GM19452 (cell line): Measurements from ENCODE around the gene SPAG16.
"Not testable (repeated sequence)": the region's sequence is repeated elsewhere in the genome, so short reads cannot be mapped to it uniquely, and the experiment has no call there.

Source experiments
- ATAC-seq: cut with Tn5 transposase; IDR thresholded peaks from one replicate; pipeline ENCODE4 v1.9.1; 2021; ENCODE audit not compliant: unreplicated experiment

Gene SPAG16

GRCh38 chr2:213266421-213266820, 17.8 kb upstream of the SPAG16 start:
- no peak for ATAC-seq

GRCh38 chr2:213271947-213272346, 12.3 kb upstream of the SPAG16 start:
- no peak for ATAC-seq

DNA sequence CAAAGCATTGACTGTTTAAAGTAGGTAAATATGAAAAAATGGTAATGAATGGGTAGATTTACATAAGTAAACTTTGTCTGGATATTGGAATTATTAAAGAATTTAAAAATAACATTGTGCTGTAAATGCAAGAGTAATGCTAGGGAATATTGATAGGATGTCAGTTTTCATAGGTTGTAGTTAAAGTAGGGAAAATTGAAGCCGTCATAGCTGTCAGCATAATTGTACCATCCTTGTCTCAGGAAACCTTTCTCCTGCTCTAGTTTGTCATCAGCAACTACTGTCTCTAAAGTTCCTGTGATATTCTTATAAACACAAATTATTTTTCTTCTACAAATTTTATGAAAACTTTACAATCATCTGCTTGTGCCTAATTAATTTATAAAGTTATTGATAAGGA, 10.1 kb upstream of the SPAG16 start:
- no peak for ATAC-seq

DNA sequence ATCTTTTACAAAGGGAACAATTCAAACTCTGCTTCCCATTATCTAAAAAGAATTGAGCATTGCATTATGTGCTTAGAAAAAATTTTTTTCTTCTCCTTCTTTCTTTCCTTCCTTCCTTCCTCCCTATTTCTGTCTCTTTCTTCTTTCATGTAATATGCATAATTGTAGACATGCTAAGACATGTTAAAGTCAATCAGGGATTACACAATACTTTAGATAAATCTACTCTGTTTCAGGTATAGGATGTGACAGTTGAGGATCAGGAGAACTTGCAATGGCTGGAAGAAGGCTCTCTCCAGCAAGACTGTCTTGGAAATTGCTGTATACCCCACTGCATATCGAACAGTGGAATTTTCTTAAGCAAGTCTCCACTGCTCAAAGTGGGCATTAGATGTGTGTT, 9.0 kb upstream of the SPAG16 start:
- ATAC-seq: no peak

DNA sequence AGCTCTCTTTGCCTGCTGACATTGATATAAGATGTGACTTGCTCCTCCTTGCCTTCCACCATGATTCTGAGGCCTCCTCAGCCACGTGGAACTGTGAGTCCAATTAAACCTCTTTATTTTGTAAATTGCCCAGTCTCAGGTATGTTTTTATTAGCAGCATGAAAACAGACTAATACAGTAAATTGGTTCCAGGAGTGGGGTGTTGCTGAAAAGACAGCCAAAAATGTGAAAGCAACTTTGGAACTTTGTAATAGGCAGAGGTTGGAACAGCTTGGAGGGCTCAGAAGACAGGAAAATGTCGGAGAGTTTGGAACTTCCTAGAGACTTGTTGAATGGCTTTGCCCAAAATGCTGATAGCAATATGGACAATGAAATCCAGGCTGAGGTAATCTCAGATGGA, 7.1 kb upstream of the SPAG16 start:
- not testable (repeated sequence) for ATAC-seq

GRCh38 chr2:213279116-213279620, 5.1 kb upstream of the SPAG16 start:
- ATAC-seq: no peak

DNA sequence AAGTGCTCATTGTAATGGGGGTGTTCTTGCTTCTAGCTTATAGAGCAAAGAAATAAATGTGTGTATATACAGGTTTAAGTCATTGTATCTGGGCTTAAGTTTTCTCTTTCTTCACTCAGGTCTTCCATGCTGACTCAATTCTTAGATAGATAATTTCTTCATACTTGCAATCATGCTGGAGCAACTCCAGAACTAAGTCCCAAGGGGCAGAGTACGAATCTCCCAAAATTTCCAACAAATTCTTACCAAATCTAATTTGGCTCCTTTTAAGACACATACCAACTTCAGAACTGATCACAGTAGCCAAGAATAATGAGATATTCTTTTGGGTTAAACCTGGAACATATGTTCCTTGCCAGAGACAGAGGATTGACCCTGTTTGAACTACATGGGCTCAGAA, 4.3 kb upstream of the SPAG16 start:
- ATAC-seq: no peak

DNA sequence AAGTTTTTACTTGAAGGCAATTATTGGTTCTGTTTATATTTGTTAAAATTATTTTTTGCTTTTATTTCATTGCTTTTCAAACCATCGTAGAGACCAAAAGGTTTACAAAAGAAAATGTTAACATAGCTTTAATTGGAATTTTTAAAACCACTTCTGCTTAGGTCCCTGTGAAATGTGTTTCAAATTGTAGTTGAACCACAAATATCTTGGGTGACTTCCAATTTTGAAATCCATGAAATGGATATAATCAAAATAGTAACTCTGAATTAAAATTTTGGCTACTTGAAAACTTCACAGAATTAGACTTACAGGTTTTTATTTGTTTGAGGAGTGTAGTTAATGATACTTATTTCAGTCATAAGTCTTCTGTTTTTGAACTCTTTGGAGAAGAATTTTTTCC, 3.1 kb upstream of the SPAG16 start:
- no peak for ATAC-seq

DNA sequence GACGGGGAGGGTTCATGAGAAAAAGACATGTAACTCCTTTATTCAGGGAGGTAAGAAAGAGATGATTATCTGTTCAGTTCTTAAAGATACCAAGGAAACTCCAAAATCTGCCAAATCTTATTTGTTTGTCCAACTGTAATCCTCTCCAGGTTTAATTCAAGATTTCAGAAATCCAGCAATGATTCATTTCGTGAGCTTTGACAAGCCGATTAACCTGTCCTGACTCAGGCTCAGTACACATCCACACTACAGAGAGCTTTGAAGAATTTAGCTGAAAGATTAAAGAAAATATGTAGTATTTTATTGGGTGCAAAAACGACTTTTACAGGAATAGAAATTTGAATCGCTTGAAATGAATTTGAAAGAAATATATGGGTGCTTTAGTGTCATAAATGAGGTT, 1.1 kb downstream of the SPAG16 start:
- no peak for ATAC-seq

DNA sequence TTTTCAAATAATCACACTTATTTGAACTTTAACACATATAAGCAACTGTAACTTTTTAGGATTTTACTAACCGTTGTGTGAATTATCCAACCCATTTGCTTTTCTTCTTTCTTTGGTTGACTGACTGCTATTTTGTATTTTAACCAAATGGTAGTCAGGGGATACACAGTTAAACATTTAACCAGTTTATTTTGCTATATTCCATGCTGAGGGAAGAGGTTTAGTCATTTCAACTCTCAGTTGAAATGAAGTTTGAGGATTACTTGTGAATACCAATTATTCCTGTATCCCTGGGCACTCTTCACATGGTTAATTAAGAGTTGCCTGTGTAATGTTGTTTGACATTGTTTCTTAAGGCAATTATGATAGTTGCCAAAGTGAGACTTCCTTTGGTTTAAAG, 1.9 kb downstream of the SPAG16 start:
- ATAC-seq: no peak

- no peak for ATAC-seq
Observed at GRCh38 chr2:213288913-213289700, 4.8 kb downstream of the SPAG16 start.

DNA sequence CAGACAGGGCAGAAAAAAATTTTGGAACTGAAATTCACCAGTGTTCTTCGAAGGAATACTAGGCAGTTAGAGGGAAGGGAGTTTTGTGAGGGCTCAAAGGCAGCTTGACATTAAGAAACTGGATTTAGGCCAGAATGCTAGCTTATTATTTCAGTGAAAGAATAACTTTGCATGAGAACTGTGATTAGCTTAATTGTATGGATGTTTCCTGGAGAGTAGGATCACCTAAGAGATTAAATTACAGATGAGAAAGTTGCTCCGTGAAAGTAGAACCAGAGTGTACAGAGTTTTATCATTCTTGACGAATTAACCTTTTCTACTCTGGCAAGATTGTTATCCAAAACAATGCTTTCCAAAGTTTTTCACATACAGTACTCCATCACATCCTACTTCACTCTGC, 6.2 kb downstream of the SPAG16 start:
- no peak for ATAC-seq

DNA sequence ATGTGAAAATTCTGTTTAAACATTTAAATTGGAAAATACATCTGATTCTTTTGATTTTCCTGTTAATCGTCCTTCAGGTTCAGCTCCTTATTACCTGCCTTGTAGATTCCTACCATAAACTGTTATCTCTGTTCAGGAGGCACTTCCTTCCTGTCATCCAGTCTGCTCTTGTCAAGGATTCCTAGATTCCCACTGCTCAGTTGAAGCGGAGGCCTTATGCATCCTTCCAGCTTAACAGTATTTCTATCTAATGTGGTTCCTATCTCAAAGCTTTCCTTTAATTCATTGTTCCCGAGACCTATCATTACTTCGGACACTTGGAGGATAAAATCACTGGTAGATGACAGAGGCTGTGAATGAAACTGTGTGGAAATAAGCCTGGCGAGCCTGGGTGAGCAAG, 12.0 kb downstream of the SPAG16 start:
- ATAC-seq: no peak

DNA sequence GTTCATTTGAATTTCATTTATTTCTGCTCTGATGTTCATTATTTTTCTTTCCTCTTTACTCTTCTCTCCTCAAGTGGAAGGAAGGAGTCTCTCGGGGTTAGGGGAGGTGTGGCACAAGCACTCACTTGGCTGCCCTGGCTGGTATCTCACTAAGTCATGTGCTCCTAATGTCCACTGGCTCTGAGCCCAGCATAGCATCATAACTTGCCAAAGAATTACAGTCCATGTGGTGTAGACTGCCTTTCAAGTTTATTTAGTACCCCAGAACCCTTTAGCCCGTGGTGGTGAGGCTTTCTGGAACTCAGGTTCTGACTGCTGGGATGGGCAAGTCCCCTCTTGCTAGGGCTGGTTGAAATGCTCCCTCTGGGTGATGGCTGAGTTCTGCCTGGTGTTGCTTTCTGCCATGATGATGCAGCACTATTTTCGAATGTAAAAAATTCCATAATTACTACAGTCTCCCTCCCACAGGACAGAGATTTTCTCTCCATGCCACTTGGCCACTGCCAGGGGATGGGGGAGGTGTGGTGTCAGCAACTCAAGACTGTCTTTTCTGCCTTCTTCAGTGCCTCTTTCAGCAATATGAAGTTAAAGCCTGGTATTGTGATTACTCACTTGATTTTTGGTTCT, 22.2 kb downstream of the SPAG16 start:
- no peak for ATAC-seq

DNA sequence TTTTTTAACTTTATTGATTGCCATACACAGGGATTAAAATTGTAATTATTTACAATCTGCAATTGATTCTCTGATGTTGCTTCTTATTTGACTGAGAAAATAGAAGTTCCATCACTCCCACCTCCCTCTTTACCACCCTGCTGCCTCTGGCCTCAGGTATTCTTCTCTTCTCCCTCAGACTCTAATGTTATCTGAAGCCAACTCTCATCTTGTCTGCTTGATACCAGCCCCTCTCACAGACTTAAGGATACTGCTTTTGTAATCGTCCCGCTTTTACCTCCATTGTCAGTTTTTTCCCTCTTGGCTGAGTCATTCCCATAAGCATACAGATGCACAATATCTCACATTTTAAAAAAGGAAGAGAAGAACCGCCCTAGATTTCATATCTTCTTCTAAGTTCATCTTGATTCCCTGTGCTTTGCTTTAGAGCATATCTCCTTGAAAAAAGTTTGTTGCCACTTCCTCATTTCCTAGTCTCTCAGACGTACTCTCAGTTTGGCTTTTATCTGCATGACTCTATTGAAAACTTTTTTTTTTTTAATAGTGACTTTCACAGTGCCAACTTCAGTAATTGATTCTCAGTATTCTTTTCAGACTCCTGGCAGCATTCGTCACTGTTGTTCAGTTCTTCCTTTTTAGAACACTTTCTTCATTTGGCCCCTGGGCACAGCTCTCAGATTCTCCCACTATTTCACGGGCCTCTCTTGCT, 31.1 kb downstream of the SPAG16 start:
- no peak for ATAC-seq

DNA sequence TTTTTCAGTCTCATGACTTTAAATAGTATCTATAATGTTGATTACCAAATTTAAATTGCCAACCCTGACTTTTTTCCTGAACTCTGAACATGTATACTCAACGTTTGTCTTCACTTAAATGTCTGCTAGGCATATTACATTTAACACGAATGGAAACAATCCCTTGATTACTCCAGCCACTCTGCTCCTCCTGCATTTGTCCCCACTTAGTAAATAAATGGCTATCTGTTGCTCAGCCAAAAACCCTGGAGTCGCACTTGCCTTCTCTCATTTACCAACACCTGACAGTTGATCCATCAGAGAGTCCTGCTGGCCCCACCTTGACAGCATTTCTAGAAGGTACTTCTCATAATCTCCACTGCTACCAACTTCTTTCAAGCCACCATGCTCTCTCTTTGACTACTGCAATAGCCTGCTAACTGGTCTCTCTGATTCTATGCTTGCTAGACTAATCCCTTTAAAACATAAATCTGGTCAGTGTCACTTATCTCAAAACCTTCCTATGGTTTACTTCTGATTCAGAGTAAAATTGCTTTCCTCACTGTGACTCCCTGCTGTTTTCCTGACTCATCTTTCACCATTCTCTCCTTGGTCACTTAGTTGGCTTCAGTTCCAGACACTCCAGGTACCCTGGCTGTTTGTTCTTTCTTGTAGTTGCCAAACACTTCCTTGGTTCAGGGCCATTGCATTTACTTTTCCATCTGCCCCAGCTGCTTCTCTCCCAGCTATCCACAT, 31.9 kb downstream of the SPAG16 start:
- no peak for ATAC-seq

- no peak for ATAC-seq
Observed at GRCh38 chr2:213317929-213318328, 33.7 kb downstream of the SPAG16 start.

GRCh38 chr2:213320604-213321003, 36.3 kb downstream of the SPAG16 start:
- no peak for ATAC-seq

- ATAC-seq: no peak
Observed at GRCh38 chr2:213336253-213336770, 52.0 kb downstream of the SPAG16 start.

- ATAC-seq: no peak
Observed at GRCh38 chr2:213353419-213353818, 69.2 kb downstream of the SPAG16 start.

- ATAC-seq: no peak
Observed at GRCh38 chr2:213376644-213377043, 92.4 kb downstream of the SPAG16 start.
